Measurements from ENCODE around the gene FHL3.
"Not testable (repeated sequence)": the region's sequence is repeated elsewhere in the genome, so short reads cannot be mapped to it uniquely, and the experiment has no call there.

The FHL3 gene

GRCh38 chr1:37983546-37983945, 21.8 kb downstream of the FHL3 start:
- no peak for DNase-seq

GRCh38 chr1:37978541-37978940, 26.8 kb downstream of the FHL3 start:
- DNase-seq = no peak

- DNase-seq = peak; percentile 35
Measured at GRCh38 chr1:37975083-37975482, 30.2 kb downstream of the FHL3 start.

GRCh38 chr1:37974567-37974966, 30.7 kb downstream of the FHL3 start:
- DNase-seq = no peak

- not testable (repeated sequence) for DNase-seq
Measured at GRCh38 chr1:37973684-37974083, 31.6 kb downstream of the FHL3 start.

- no peak for DNase-seq
Measured at GRCh38 chr1:37965301-37965700, 40.0 kb downstream of the FHL3 start.

GRCh38 chr1:37964106-37964505, 41.2 kb downstream of the FHL3 start:
- not testable (repeated sequence) for DNase-seq

- no peak for DNase-seq
Measured at GRCh38 chr1:37958690-37959089, 46.6 kb downstream of the FHL3 start.

GRCh38 chr1:37955685-37956084, 49.6 kb downstream of the FHL3 start:
- DNase-seq = no peak

- no peak for DNase-seq
Measured at GRCh38 chr1:37954316-37954971, 50.9 kb downstream of the FHL3 start.

- DNase-seq = no peak
Measured at GRCh38 chr1:37952738-37953137, 52.6 kb downstream of the FHL3 start.

- DNase-seq = no peak
Measured at GRCh38 chr1:37951783-37952624, 53.3 kb downstream of the FHL3 start.

- DNase-seq = no peak
Measured at GRCh38 chr1:37951041-37951782, 54.1 kb downstream of the FHL3 start.

- no peak for DNase-seq
Measured at GRCh38 chr1:37949524-37950152, 55.7 kb downstream of the FHL3 start.

GRCh38 chr1:37948841-37949240, 56.5 kb downstream of the FHL3 start:
- DNase-seq = no peak

GRCh38 chr1:37948166-37948565, 57.1 kb downstream of the FHL3 start:
- DNase-seq = no peak

GRCh38 chr1:37947364-37947763, 58.0 kb downstream of the FHL3 start:
- no peak for DNase-seq
